ENCODE data around the gene GLYATL2.

The GLYATL2 gene, protein sequence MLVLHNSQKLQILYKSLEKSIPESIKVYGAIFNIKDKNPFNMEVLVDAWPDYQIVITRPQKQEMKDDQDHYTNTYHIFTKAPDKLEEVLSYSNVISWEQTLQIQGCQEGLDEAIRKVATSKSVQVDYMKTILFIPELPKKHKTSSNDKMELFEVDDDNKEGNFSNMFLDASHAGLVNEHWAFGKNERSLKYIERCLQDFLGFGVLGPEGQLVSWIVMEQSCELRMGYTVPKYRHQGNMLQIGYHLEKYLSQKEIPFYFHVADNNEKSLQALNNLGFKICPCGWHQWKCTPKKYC

DNA sequence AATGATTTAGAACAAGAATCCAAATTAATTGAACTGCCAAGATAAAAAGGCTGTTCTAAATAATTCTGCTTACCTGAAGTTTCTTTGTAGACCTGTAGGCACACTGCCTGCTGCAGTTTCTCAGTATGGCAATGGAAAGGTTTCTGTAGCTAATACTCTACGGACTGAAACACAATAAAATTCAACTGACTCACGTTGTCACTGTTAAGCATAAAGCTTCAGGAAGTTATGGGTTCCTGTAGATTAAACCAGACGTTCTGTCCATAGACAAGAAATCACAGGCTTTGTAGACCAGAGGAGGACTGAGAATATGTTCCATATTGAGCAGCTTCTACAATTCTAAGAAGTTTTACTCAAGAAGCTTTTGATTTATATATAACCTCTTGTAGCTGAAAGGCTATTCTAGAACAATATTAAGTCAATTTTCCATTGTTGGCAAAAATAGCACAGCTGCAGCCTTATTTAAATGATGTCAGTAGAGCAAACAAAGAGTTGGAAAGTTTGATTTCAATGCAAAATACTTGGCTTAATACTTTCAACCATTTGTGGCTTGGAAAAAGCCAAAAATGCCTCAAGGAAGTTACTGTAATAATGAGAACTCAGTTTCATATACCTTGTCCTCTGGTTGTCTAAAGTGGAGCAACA is at the start of gene GLYATL2:
Gene GLYATL2, minus strand, starts transcription at position 344 of the 645 bp plus-strand sequence. CDS start 5,092 bp downstream, outside the sequence.
- H3K4me3 ChIP-seq (ENCODE audit: severe bottlenecking), result no peak within 1 kb of the TSS
- H3K36me3 ChIP-seq (ENCODE audit: low read depth), result no peaks in the 10 kb centered on the region
- ATAC-seq (ENCODE audit: low read depth) (no peak), DNase-seq (ENCODE audit: low spot score) (no peak)
- TF ChIP-seq, protein P1, sequence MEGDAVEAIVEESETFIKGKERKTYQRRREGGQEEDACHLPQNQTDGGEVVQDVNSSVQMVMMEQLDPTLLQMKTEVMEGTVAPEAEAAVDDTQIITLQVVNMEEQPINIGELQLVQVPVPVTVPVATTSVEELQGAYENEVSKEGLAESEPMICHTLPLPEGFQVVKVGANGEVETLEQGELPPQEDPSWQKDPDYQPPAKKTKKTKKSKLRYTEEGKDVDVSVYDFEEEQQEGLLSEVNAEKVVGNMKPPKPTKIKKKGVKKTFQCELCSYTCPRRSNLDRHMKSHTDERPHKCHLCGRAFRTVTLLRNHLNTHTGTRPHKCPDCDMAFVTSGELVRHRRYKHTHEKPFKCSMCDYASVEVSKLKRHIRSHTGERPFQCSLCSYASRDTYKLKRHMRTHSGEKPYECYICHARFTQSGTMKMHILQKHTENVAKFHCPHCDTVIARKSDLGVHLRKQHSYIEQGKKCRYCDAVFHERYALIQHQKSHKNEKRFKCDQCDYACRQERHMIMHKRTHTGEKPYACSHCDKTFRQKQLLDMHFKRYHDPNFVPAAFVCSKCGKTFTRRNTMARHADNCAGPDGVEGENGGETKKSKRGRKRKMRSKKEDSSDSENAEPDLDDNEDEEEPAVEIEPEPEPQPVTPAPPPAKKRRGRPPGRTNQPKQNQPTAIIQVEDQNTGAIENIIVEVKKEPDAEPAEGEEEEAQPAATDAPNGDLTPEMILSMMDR (IDR thresholded peaks at IDR 0.05; ENCODE audit: poor library complexity, severe bottlenecking), result no peak
- H3K9me3 ChIP-seq (ENCODE audit: severe bottlenecking), result no peaks in the 10 kb centered on the region
- H3K27ac ChIP-seq (ENCODE audit: poor library complexity, severe bottlenecking), result no peak within 1 kb of the TSS
- no peaks in the 10 kb centered on the region for H3K4me1 ChIP-seq (ENCODE audit: insufficient read depth, poor library complexity, severe bottlenecking)
- H3K27me3 ChIP-seq (ENCODE audit: insufficient read depth, poor library complexity, severe bottlenecking), result peaks cover 7% of the 10 kb centered on the region

DNA sequence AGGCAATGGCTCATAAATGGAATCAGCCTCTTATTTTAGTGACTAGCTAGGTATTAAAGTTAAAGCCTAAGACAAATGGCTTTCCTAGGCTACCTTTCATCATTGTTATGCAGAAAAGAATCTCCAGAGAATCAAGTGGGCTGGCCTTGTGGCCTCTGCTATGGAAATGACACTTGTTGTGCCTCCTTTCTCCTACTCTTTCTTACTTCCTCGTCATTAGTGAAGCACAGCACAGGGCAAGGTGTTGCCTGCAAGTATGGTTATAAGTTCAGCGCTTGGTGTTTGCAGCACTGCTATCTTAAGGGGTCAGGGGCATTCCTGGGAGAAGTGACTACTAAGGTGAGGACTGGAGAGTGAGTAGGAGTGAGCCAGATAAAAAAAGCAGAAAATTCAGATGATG is 49.4 kb upstream of the GLYATL2 start:
- no peak for ATAC-seq (ENCODE audit: low read depth)
- no peaks in the 10 kb centered on the region for H3K9me3 ChIP-seq (ENCODE audit: severe bottlenecking)
- H3K36me3 ChIP-seq (ENCODE audit: low read depth), result no peaks in the 10 kb centered on the region
- no peak overlapping the region for H3K27ac ChIP-seq (ENCODE audit: poor library complexity, severe bottlenecking)
- no peaks in the 10 kb centered on the region for H3K27me3 ChIP-seq (ENCODE audit: insufficient read depth, poor library complexity, severe bottlenecking)
- TF ChIP-seq, protein P1 (IDR thresholded peaks at IDR 0.05; ENCODE audit: poor library complexity, severe bottlenecking), result no peak
- H3K4me3 ChIP-seq (ENCODE audit: severe bottlenecking), result no peak overlapping the region
- DNase-seq (ENCODE audit: low spot score), result no peak
- no peaks in the 10 kb centered on the region for H3K4me1 ChIP-seq (ENCODE audit: insufficient read depth, poor library complexity, severe bottlenecking)

DNA sequence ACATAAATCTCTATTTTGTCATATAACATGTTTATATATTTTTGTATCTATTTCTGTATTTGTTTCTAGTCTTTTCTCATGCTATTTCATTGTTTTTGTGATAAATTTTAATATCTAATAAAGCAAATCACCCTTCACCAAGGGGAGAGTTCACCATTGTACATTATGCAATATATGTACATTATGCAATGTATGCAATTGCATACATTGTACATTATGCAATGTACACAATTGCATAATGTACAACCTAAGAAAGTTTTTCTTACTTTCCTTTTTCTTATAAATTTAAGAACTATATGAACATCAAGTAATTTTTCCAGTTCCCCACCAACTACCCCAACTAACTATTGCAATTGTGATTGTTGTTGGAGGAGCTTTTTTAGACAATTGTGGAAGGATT is 44.1 kb upstream of the GLYATL2 start:
- Histone ChIP-seq H3K27ac (ENCODE audit: poor library complexity, severe bottlenecking) (no peak overlapping the region), H3K36me3 (ENCODE audit: low read depth) (no peaks in the 10 kb centered on the region), H3K9me3 (ENCODE audit: severe bottlenecking) (no peaks in the 10 kb centered on the region), H3K4me1 (ENCODE audit: insufficient read depth, poor library complexity, severe bottlenecking) (no peaks in the 10 kb centered on the region), H3K27me3 (ENCODE audit: insufficient read depth, poor library complexity, severe bottlenecking) (no peaks in the 10 kb centered on the region), H3K4me3 (ENCODE audit: severe bottlenecking) (no peak overlapping the region)
- ATAC-seq (ENCODE audit: low read depth), result no peak
- TF ChIP-seq, protein P1 (IDR thresholded peaks at IDR 0.05; ENCODE audit: poor library complexity, severe bottlenecking), result no peak
- DNase-seq (ENCODE audit: low spot score), result no peak

DNA sequence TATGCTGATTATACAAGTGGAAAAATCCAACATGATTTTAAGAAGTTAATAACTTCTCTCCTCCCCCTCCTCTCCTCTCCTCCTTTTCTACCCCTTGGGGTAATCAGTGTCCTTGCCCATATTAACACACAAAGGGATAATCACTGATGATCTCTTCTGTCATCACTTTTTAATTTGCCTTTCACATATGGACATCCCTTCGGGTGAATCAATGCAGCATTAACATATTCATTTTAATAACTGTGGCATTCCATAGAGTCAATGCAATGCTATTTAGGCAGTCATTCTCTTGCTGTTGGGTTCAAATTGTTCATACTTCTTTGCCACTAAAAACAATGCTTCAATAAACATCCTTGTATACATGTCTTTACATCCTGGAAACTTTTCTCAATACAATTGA is 42.9 kb upstream of the GLYATL2 start:
- no peak overlapping the region for H3K4me3 ChIP-seq (ENCODE audit: severe bottlenecking)
- ATAC-seq (ENCODE audit: low read depth), result no peak
- TF ChIP-seq, protein P1 (IDR thresholded peaks at IDR 0.05; ENCODE audit: poor library complexity, severe bottlenecking), result no peak

DNA sequence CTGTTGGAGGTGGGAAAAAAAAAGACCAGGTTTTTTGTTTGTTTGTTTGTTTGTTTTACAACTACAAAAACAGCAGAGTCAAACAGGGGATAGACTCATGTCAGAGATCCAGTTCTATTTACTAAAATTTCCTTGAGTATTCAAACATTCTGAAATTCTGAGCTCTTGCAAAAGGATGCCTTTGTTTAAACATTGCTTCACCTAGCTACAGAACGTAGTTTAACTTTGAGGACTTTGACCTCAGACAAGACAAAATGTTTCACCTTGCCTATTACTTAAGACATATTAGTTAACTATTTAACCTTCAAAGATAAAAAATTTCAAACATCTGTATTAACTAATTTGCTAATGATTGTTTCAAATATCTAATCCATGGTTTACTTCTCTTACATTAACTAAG is 36.1 kb upstream of the GLYATL2 start:
- Histone ChIP-seq H3K9me3 (ENCODE audit: severe bottlenecking) (no peaks in the 10 kb centered on the region), H3K4me3 (ENCODE audit: severe bottlenecking) (no peak overlapping the region), H3K36me3 (ENCODE audit: low read depth) (no peaks in the 10 kb centered on the region), H3K27me3 (ENCODE audit: insufficient read depth, poor library complexity, severe bottlenecking) (no peaks in the 10 kb centered on the region), H3K4me1 (ENCODE audit: insufficient read depth, poor library complexity, severe bottlenecking) (no peaks in the 10 kb centered on the region), H3K27ac (ENCODE audit: poor library complexity, severe bottlenecking) (no peak overlapping the region)
- ATAC-seq (ENCODE audit: low read depth) (no peak), DNase-seq (ENCODE audit: low spot score) (no peak)
- TF ChIP-seq, protein P1 (IDR thresholded peaks at IDR 0.05; ENCODE audit: poor library complexity, severe bottlenecking), result no peak

More for the DNA sequence above, 42.9 kb upstream of the GLYATL2 start:
- no peak for DNase-seq (ENCODE audit: low spot score)
- Histone ChIP-seq H3K36me3 (ENCODE audit: low read depth) (no peaks in the 10 kb centered on the region), H3K9me3 (ENCODE audit: severe bottlenecking) (no peaks in the 10 kb centered on the region), H3K27ac (ENCODE audit: poor library complexity, severe bottlenecking) (no peak overlapping the region), H3K27me3 (ENCODE audit: insufficient read depth, poor library complexity, severe bottlenecking) (no peaks in the 10 kb centered on the region), H3K4me1 (ENCODE audit: insufficient read depth, poor library complexity, severe bottlenecking) (no peaks in the 10 kb centered on the region)

Measured in RWPE2 (cell line).